Adrenal gland (tissue), 12 donors: ENCODE results near the gene SRRM2. TPM values are rescaled to one million over a fixed set of nuclear protein-coding genes. Genes with fewer than 3 reads are reported as not detected.

ENCODE experiments used
- DNase-seq, 7 donors: peaks; one replicate each; pipeline ENCODE4 v3.0.0-alpha.2; 2019 to 2020
- H3K27ac ChIP-seq, 5 donors: fragments of 200-600 bp; sonication (generic) in 4 of 5; 1 replicate in 3 of 5; 2 replicates in 2 of 5; pipeline versions ENCODE4 v1.5.1 to v1.8.0; 2016 to 2020; ENCODE audit warnings: mild to moderate bottlenecking in 1 of 5
- H3K27me3 ChIP-seq: fragments of 200-600 bp; 2 replicates; pipeline ENCODE4 v1.8.0; 2021
- H3K36me3 ChIP-seq, 2 donors: fragments of 200-600 bp; replicated peaks in 1 of 2; 1 replicate in 1 of 2; 2 replicates in 1 of 2; pipeline versions ENCODE4 v1.5.1 to v1.8.0; 2018 to 2022
- H3K4me1 ChIP-seq, 2 donors: fragments of 200-600 bp; replicated peaks in 1 of 2; 1 replicate in 1 of 2; 2 replicates in 1 of 2; pipeline versions ENCODE4 v1.5.1 to v1.8.0; 2018 to 2021
- H3K4me3 ChIP-seq, 4 donors: fragments of 200-600 bp; sonication (generic) in 3 of 4; one replicate each; pipeline ENCODE4 v1.5.1; 2016 to 2018
- H3K9me3 ChIP-seq, 3 donors: fragments of 200-600 bp; sonication (generic) in 1 of 3; replicated peaks in 1 of 3; 1 replicate in 2 of 3; 2 replicates in 1 of 3; pipeline versions ENCODE4 v1.5.1 to v1.8.0; 2016 to 2021
- POLR2A ChIP-seq, 2 donors: fragments of 450-650 bp; IDR thresholded peaks; one replicate each; pipeline ENCODE4 v1.6.1; 2017; ENCODE audit warnings: antibody characterized with exemption in 2 of 2, mild to moderate bottlenecking in 2 of 2, moderate library complexity in 1 of 2
- WGBS, 4 donors: extraction: QIAGEN DNeasy Blood & Tissue Kit in 2 of 4; methylation state at CpG; one replicate each; pipeline versions ENCODE4 v1.1.5 to v1.1.7; 2013 to 2017; 5-methylcytosine and 5-hydroxymethylcytosine counted together
- intact Hi-C, 2 donors: fragments of 100-400 bp; cut with DNase I; formaldehyde crosslinking; loops; one replicate each; pipeline versions ENCODE4 v1.14.1 to v1.15.0; 2022 to 2023
- polyA plus RNA-seq, 3 donors: library from polyadenylated mRNA; stranded (reverse); fragments of 200-250 nt in 2 of 3; fragments of 350-450 nt in 1 of 3; fragmentation: Illumina TruSeq in 1 of 3; extraction: RNeasy Lipid Tissue Mini Kit (QIAGEN cat#74804) in 1 of 3; gene quantifications; one replicate each; pipeline ENCODE4 v1.2.3, GENCODE V29; 2013 to 2014
- total RNA-seq, 9 donors: library from RNA; depleted of rRNA in 4 of 9; stranded (reverse); fragments of >200 nt in 4 of 9; fragments of 120-200 nt in 1 of 9; fragmentation: NEBNext Ultra II Directional in 1 of 9; extraction: Animal tissue kit (Norgen Biotek cat#: 25700) in 1 of 9; gene quantifications; one replicate each; pipeline versions ENCODE4 v1.1.0 to v1.2.4, GENCODE V29; 2013 to 2023
- TF ChIP-seq, protein P1 (sequence below), 6 experiments: fragments of 450-650 bp in 4 of 6; fragments of 200-600 bp in 2 of 6; sonication (generic) in 1 of 6; IDR thresholded peaks; 1 replicate in 5 of 6; 2 replicates in 1 of 6; pipeline versions ENCODE4 v1.5.1 to v1.8.0; 2016 to 2021; ENCODE audit warnings: antibody characterized with exemption in 6 of 6, mild to moderate bottlenecking in 2 of 6, moderate library complexity in 1 of 6
- donor health status: healthy with polysubstance abuse.
- donor health status: Bipolar disorder and iron deficiency.
- donor health status: DM: yes; HTN: yes; CAD: no.
- donor health status: DM: no; HTN: no; CAD: no.
- donor health status: DM: no; HTN: no; CAD: no.
- donor health status: DM: yes; HTN: yes; CAD: no.

Gene SRRM2
- total and polyA plus RNA-seq, 12 donors, result 81.7 to 3,120 (median 328) TPM

DNA sequence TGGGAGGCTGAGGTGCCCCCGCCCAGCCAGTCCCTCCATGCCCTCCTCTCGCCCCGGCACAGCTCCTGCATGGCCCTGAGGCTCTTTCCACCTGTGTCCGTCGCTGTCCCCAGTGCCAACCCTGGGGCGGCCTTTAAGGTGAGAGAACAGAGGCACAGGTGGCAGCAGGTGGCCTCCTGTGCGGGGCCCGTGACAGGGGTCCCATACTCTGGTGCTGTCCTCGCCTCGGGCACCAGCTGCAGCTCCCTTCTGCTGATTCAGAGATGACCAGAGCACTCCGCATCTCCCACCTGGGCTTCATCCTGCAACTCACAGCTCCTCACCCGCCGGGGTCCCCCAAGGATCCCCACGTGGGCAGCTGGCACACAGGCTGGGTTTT is 40.4 kb upstream of the SRRM2 start:
- WGBS, 4 donors, result 66 to 78% (median 73%) methylated on average over 8 to 14 of the region's 14 CpGs
- H3K36me3 ChIP-seq, result peaks cover 0 to 19% of the 10 kb centered on the region in 2 donors
- H3K27me3 ChIP-seq, result no peaks in the 10 kb centered on the region
- TF ChIP-seq POLR2A (IDR thresholded peaks at IDR 0.05), result no peak
- TF ChIP-seq, protein P1, sequence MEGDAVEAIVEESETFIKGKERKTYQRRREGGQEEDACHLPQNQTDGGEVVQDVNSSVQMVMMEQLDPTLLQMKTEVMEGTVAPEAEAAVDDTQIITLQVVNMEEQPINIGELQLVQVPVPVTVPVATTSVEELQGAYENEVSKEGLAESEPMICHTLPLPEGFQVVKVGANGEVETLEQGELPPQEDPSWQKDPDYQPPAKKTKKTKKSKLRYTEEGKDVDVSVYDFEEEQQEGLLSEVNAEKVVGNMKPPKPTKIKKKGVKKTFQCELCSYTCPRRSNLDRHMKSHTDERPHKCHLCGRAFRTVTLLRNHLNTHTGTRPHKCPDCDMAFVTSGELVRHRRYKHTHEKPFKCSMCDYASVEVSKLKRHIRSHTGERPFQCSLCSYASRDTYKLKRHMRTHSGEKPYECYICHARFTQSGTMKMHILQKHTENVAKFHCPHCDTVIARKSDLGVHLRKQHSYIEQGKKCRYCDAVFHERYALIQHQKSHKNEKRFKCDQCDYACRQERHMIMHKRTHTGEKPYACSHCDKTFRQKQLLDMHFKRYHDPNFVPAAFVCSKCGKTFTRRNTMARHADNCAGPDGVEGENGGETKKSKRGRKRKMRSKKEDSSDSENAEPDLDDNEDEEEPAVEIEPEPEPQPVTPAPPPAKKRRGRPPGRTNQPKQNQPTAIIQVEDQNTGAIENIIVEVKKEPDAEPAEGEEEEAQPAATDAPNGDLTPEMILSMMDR (IDR thresholded peaks at IDR 0.05), result no peak
- H3K4me3 ChIP-seq, result no peak overlapping the region
- intact Hi-C loops, result no loop called here
- DNase-seq, result no peak
- no peaks in the 10 kb centered on the region for H3K9me3 ChIP-seq
- H3K27ac ChIP-seq, result no peak overlapping the region
- H3K4me1 ChIP-seq, result no peaks in the 10 kb centered on the region

DNA sequence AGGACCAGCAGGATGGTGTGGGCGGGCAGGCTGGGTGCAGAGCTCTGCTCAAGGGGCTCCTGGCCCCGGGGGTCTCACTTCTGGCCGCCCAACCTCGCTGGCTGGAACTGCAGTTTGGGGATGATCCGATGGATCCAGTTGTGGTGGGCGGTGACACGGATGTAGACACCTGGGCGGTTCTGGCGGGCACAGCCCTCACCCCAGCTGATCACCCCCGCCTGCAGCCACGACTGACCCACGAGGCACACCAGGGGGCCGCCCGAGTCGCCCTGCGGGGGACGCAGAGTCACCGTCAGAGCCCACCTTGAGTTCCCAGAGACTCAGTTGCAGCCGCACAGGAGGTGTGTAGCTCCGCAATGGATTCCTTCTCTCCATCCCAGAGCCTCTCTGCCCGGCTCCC is 39.9 kb upstream of the SRRM2 start:
- Histone ChIP-seq H3K27me3 (no peaks in the 10 kb centered on the region), H3K27ac (no peak overlapping the region), H3K9me3 (no peaks in the 10 kb centered on the region), H3K4me1 (no peaks in the 10 kb centered on the region), H3K4me3 (no peak overlapping the region), H3K36me3 (peaks cover 0 to 15% of the 10 kb centered on the region in 2 donors)
- intact Hi-C loops, result no loop called here
- TF ChIP-seq, protein P1 (IDR thresholded peaks at IDR 0.05), result no peak
- TF ChIP-seq POLR2A (IDR thresholded peaks at IDR 0.05), result no peak
- 73 to 88% (median 80%) methylated on average over 5 to 21 of the region's 21 CpGs for WGBS, 4 donors
- no peak for DNase-seq

DNA sequence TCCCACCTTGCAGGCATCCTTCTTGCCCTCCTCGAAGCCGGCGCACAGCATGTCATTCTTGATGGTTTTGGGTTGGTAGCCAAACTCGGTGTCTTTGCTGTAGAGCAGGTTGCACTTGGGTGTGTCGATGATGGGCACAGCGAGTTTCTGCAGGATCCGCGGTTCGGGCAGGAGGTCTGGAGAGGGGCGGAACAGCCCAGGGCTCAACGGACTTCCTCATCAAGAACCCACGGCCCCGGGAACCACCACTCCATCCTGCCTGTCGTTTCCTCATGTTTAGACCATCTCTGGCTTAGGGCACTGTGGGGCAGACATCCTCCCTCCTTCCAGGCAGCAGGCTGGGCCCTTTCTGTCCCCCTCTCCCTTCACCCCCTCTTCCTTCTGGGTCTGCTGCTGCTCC is 38.9 kb upstream of the SRRM2 start:
- Histone ChIP-seq H3K4me1 (no peaks in the 10 kb centered on the region), H3K27me3 (no peaks in the 10 kb centered on the region), H3K9me3 (no peaks in the 10 kb centered on the region), H3K4me3 (no peak overlapping the region), H3K36me3 (peaks cover 0 to 5% of the 10 kb centered on the region in 2 donors), H3K27ac (no peak overlapping the region)
- 77 to 80% (median 78%) methylated on average over 6 to 14 of the region's 14 CpGs for WGBS, 4 donors
- no peak for DNase-seq
- intact Hi-C loops, result no loop called here
- TF ChIP-seq POLR2A (IDR thresholded peaks at IDR 0.05), result no peak
- TF ChIP-seq, protein P1 (IDR thresholded peaks at IDR 0.05), result no peak

DNA sequence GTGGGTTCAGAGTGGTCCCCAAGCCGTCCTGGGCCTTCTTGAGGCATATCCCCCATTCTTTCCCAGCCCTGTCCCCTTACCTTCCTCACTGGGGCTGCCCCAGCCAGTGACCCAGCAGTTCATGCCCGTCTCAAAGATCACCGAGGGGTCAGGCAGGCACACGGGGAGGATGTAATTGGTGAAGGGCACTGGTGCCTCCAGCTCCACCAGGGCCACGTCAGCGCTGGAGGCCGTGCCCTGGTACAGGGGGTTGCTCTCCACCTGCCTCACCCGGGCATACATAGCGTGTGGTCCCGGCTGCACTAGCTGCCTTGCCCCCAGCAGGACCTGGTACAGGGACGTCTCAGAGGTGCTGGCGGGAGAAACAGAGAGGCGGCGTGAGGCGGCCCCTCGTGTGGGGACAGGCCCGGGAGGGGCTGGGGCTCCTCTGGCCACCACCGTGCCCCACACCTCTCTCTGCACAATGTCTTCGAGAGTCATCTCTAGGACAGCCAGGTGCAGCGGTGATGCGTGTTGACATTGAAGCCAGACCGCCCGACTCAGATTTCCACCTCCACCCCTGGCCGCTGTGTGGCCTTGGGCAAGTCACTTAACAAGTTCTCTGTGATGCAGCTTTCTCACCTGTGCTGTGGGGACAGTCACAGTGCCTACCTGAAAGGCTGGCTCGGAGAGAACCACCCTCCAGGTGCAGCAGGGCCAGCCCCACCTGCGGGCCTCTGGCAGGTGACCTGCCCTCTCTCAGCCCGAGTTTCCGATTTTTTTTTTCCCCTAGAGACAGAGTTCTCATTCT is 38.3 kb upstream of the SRRM2 start:
- Histone ChIP-seq H3K4me1 (peaks cover 0 to 2% of the 10 kb centered on the region in 2 donors), H3K27me3 (no peaks in the 10 kb centered on the region), H3K9me3 (no peaks in the 10 kb centered on the region), H3K36me3 (peaks cover 0 to under 1% of the 10 kb centered on the region in 2 donors), H3K27ac (no peak overlapping the region), H3K4me3 (no peak overlapping the region)
- TF ChIP-seq, protein P1 (IDR thresholded peaks at IDR 0.05), result no peak
- no peak for TF ChIP-seq POLR2A (IDR thresholded peaks at IDR 0.05)
- 74 to 83% (median 82%) methylated on average over 12 to 28 of the region's 28 CpGs for WGBS, 4 donors
- no peak for DNase-seq
- intact Hi-C loops, result no loop called here
